ENCODE data around the gene KCNH8.

KCNH8 gene

DNA sequence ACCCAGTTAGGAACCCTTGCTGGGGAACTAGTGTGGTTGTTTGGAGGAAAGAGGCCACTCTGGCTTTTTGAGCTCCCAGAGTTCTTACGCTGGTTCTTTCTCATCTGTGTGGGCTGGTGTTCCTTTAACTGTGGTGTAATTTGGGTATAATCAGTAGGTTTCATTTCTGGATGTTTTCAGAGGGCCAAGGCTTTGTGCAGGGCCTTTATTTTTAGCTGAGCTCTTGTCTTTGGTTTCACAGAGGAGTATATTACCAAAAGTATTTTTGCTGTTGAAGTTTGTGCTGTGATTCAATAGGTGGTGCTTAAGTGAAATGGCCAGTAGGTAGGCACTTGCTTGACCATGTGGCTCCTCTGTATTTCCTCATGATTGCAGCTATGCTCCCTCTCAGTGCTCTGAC lies 357.9 kb downstream of the KCNH8 start:
- no peak for DNase-seq

DNA sequence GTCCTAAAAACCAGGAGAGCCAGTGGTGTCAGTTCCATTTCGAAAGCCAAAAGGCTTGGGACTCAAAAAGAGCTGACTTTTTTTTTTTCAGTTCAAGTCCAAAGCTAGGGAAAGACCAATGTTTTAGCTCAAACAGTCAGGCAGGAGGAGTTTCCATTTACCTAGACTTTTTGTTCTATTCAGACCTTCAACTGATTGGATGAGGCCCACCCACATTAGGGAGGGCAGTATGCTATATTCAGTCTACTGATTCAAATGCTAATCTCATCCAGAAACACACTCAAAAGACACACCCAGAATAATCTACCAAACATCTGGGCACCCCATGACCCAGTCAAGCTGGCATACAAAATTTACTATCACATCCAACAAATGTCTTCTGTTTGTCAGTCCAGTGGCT lies 374.0 kb downstream of the KCNH8 start:
- no peak for DNase-seq

DNA sequence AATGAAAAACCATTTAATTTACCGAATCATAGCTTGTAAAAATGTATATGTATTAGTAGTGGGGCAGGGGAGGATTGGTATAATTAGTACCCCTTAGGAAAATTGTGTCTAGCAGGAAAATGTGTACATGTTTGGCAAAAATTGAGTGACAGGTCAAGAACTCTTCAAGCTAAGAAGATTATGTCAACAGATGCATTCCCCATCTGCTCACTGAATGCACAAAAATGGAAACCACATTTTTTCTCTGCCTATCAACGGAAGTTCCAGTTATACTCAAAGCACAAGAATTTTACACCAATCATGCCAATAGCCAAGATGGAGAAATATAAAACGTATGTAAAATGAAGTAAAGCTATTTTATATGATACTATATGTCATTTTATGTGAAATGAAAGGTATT lies 377.8 kb downstream of the KCNH8 start:
- DNase-seq = no peak

DNA sequence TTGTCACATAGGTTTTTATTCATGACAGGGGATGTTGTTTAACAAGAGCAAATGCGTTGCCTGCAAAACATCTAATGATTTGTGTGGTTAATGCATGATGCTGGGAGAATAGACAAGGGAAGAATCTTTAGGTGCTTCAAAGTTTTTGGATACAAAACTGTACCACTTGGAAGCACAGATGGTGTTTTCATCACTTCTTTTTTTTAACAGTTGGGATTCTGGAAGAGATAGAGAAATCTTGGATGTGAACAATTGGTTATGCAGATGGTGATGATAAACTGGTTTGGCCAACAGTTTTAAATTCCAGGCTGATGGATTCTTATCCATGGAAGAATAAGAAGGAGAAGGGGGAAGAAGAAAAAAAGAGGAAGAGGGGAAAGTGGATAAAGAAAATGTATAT lies 379.4 kb downstream of the KCNH8 start:
- DNase-seq = no peak

DNA sequence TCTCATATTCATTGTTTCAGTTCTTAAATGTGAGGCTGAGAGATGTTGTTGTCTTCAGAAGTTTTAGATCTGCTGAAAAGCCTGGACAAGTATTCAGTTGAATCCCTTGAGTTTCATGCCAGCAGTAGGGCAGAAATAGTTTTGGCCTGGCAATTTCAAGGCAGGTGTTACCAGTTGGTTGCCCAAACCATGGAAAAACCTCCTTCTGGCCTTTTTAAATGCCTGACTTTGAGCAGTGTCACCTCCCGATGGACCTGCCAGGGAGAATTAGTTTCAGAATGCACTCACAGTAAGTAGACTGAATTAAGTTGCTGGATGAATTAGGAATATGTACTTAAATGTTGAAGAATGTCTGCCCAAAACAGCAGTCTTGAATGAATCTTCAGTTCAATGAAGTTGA lies 383.1 kb downstream of the KCNH8 start:
- DNase-seq = no peak

DNA sequence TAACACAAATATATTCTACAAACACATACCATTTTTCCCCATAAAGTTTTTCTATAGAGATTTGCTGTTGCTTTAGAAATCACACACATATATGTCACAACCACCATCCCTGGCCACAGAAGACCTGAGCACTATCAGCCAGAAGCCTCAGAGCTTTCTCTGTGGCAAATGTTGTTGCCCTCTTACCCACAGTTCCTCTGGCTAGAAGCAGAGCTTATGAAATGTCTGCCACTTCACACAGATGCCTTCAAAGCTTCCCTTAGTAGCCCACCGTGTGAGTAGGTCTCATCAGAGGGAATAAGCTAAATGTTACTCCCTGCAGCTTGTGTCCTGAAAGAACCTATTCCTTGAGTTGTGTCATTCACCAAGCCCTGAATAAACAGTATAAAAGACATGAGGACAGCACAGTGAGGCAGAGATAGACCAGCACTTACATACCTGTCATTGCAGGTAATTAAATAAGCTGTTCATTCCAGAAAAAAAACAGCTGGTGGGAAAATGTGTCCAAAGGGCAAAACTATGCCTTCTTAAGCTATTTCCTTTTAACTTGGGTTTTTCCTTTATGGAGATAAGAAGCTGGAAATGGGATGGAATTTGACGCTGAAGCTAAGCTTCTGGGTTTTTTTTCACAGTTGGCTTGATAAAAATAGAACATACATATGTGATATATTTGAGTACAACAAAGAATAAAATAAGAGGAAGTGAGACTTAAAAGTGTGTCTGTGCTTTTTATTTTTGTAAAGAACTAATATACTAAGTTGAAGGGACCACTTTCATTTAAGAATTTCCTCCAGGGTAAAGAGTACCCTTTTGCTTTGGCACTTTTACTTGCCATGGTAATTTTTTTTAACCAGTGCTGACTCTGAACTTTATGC lies 391.4 kb downstream of the KCNH8 start:
- DNase-seq = no peak

DNA sequence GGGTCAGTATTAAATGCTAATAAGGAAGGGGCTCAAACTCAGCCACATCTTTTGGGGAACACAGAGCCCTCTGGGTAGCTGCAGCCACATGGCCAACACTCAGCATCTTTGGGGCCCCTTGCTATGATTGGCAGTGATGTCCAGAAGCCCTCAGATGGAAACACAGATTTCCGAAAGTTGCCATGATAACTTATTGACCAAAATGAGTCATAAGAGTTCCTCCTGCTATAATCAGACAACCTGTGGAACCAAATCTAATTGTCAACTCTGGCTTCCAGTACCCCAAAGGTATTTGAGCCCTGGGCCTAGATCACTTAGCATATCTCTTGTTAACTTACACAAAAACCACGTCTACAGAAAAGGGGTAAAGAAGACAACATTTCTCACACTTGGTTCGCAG lies 392.2 kb downstream of the KCNH8 start:
- DNase-seq = no peak

DNA sequence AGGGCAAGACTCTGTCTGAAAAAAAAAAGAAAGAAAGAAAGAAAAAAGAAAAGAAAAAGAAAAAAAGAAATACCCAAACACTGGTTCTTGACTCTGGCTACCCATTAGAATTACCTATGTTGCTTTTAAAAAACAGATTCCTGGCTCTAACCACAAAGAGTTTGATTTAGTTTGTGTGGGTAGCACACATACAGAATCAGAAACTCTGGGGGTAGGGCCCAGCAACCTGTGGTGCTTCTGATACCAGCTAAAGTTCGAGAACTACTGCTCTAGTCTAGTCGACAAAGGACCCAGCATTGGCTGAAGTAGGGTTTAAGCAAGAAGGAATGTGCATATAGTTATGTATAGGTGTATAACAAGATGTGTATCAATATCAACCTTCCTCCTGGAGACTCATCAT lies 393.0 kb downstream of the KCNH8 start:
- DNase-seq = no peak

DNA sequence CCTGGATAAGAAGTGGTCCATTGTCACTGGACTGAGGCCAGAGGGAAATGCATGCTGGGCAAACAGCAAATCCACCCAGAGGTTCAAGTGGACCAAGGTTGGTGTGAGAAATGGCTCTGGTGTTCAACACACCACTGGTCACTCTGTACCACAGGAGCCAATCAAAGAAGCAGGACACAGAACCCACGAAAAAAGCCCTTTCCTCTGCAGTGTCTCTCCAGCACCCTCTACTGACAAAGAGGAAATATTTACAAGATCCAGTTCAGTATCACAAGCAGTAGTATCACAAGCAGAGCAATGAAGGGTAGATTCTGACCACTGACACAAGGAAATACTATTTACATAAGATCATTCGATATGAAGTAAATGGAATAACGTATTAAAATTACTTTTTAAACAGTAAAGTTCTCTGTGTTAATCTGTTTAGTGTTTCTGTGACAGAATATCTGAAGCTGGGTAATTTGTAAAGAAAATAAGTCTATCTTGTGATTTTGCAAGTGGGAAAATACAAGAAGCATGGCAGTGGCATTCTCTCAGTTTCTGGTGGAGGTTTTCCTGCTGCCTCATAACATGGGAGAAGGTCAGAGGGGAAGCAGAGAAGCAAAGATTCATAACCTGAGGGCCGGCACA lies 395.0 kb downstream of the KCNH8 start:
- DNase-seq = no peak

DNA sequence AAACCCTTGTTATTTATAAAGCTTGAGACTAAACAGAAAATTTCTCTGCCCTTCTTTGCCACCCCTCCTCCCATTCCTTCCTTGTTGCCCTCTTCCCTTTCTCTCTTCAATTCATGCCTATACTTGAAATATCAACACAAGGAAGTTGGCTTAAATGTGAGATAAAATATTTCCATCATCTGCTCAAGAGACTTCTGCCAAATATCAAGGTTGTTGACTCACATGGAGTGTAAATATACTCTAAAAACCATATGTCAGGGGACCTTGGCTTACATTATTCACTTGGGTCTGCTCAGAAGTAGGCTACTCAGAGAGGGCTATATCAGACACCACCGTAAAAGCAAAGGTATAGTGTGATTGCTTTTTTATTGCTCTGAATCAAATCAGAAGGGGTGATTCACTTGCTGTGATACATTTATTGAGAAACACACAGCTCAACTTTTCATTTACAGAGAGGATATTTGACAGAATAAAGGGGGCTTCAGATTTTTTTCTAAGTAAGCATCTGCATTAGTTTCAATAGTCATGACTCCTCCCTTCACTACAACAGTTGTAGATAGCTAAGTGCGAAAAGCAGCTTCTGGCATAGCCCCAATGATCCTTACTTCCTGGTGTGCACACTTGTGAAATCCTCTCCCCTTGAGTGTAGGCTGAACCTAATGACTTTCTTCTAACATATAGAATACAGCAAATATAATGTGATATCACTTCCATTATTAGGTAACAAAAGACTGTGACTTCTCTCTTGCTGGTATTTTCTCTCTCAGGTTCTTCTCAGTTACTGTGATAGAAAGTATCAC lies 399.6 kb downstream of the KCNH8 start:
- no peak for DNase-seq

DNA sequence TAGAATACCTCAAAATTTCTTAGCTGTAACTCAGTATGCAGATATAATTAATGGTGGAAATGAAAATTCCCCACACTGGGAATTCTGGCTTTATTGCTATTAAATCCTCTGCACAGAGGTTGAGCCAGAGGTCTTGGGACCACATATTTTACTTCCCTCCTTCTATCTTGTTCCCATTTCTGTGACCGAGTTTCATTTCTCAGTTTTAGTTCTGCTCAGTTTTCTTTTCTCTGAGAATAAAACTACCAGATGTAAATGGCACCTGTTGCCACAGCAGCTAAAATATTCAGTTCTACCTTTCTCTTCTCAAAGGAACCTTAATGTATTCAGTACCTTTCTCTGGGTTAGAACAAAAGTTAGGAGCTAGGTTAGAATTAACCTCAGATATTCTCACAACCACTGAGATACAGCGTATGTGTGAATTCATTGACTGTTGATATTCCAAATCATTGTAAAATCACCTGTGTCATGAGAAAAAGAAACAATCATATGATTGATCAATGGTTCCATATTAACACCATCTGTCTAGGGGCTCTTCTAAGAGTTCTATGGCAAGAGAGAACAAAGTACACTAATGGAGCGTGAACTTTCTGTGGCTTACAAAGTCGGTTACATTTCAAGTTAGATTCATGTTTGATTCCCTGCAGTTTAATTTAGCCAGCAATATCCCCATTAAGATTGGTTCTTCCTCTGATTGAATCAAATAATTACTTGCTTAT lies 411.6 kb downstream of the KCNH8 start:
- DNase-seq = no peak

DNA sequence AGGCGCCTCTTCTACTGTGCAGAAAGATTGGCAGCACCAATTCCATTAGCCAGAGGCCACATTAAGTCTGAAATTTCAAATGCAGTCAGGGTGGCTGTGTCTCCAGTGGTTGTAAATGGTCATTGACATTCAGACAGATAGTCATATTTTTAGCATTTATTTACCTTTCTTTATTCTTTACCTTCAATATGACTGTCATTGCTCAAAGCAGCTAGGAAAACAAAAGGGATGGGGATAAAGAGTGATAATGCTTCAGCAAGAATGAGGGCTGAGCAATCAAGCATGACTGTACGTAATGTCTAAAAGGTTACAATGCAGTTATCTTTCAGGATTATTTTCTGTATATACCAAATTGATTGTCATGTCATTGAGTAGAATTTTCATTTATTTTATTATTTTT lies 425.3 kb downstream of the KCNH8 start:
- DNase-seq = no peak

DNA sequence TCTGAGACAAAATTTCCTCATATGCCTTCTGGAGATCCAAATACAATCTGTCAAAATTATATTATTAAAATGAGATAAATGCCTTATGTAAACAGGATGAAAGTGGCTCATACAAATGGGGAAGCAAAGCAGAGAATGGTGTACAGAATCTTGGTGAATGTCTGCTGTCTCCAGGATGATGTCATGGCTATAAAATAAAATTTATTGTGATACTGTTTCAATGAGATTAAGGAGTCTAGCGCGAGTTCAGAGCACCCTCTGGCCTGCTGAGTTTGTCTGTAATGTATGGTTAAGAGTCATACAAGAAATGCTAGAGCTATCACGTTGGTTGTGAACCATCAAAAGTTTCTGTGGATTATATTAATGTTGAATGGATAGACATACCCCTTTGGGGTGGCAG lies 426.0 kb downstream of the KCNH8 start:
- no peak for DNase-seq

DNA sequence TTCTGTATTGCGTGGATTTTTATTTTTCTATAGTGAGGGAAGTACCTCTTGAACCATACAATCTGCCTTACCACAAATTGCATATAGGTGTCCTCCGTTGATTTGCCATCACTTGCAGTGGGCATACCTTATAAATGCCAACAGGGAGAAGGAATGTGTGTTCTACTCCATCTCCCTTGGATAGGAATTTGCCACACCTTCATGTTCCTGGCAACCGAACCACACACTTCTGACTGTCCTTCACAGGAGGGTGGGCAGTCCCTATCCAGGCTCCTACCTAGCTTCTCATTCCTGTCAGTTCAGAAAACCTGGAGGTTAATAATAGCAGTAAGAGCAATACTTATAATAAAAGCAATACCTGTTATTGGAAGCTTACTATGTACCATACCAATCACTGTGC lies 428.0 kb downstream of the KCNH8 start:
- no peak for DNase-seq

Data from stimulated activated CD4-positive, alpha-beta T cell treated with anti-CD3 and anti-CD28 coated beads, Interleukin-2, amount 100 ng/mL, for 24 hours (primary cell).